H9 (cell line): ENCODE results near the gene MAGI1. TPM values are rescaled to one million over a fixed set of nuclear protein-coding genes. Genes with fewer than 3 reads are reported as not detected.

Source experiments
- DNase-seq: peaks from one replicate; pipeline ENCODE4 v3.0.0-alpha.2; 2017
- H2AFZ ChIP-seq: one replicate; pipeline ENCODE4 v1.6.1; 2013; ENCODE audit warnings: mild to moderate bottlenecking, low read length, control low read depth, moderate library complexity
- H2AK5ac ChIP-seq: 2 replicates; pipeline ENCODE4 v1.6.1; 2013; ENCODE audit warnings: low read length, control low read depth, mixed read lengths; ENCODE audit not compliant: insufficient read length
- H2BK120ac ChIP-seq: one replicate; pipeline ENCODE4 v1.6.1; 2013; ENCODE audit warnings: low read depth, mild to moderate bottlenecking, low read length, control low read depth, inconsistent platforms; ENCODE audit not compliant: poor library complexity, severe bottlenecking
- H2BK12ac ChIP-seq: 2 replicates; pipeline ENCODE4 v1.6.1; 2013; ENCODE audit warnings: low read length, control low read depth, mixed read lengths, low read depth; ENCODE audit not compliant: insufficient read length
- H2BK15ac ChIP-seq: 2 replicates; pipeline ENCODE4 v1.6.1; 2013; ENCODE audit warnings: low read depth, low read length, control low read depth
- H2BK20ac ChIP-seq: one replicate; pipeline ENCODE4 v1.6.1; 2013; ENCODE audit warnings: low read depth, mild to moderate bottlenecking, low read length, control low read depth, inconsistent platforms; ENCODE audit not compliant: poor library complexity, severe bottlenecking
- H2BK5ac ChIP-seq: 2 replicates; pipeline ENCODE4 v1.6.1; 2013; ENCODE audit warnings: low read length, control low read depth, mixed read lengths; ENCODE audit not compliant: insufficient read length
- H3K14ac ChIP-seq: 2 replicates; pipeline ENCODE4 v1.6.1; 2013; ENCODE audit warnings: low read length, control low read depth; ENCODE audit not compliant: insufficient read depth
- H3K18ac ChIP-seq: 2 replicates; pipeline ENCODE4 v1.6.1; 2013; ENCODE audit warnings: low read depth, mild to moderate bottlenecking, mixed read lengths, low read length, control low read depth; ENCODE audit not compliant: insufficient read length
- H3K23ac ChIP-seq: 2 replicates; pipeline ENCODE4 v1.6.1; 2013; ENCODE audit warnings: low read length, control low read depth, mixed read lengths, low read depth; ENCODE audit not compliant: insufficient read length
- H3K23me2 ChIP-seq: 2 replicates; pipeline ENCODE4 v1.6.1; 2013; ENCODE audit warnings: low read depth, mild to moderate bottlenecking, mixed read lengths, low read length, control low read depth; ENCODE audit not compliant: insufficient read length, poor library complexity, severe bottlenecking
- H3K27ac ChIP-seq: 2 replicates; pipeline ENCODE4 v1.5.1; 2013; ENCODE audit warnings: low read length, control low read depth, mixed read lengths, low read depth; ENCODE audit not compliant: insufficient read length
- H3K27me3 ChIP-seq: 2 replicates; pipeline ENCODE4 v1.6.1; 2013; ENCODE audit warnings: low read length, control low read depth, inconsistent platforms; ENCODE audit not compliant: insufficient read depth
- H3K4ac ChIP-seq: 2 replicates; pipeline ENCODE4 v1.6.1; 2013; ENCODE audit warnings: low read depth, mild to moderate bottlenecking, control low read depth, inconsistent platforms, low read length, moderate library complexity
- H3K4me1 ChIP-seq: 2 replicates; pipeline ENCODE4 v1.6.1; 2013; ENCODE audit warnings: low read length, control low read depth, inconsistent platforms; ENCODE audit not compliant: insufficient read depth
- H3K4me2 ChIP-seq: 2 replicates; pipeline ENCODE4 v1.6.1; 2013; ENCODE audit warnings: low read length, control low read depth, mixed read lengths; ENCODE audit not compliant: insufficient read length, insufficient read depth
- H3K56ac ChIP-seq: 2 replicates; pipeline ENCODE4 v1.6.1; 2013; ENCODE audit warnings: low read depth, mild to moderate bottlenecking, mixed read lengths, low read length, control low read depth; ENCODE audit not compliant: insufficient read length
- H3K79me1 ChIP-seq: 2 replicates; pipeline ENCODE4 v1.6.1; 2013; ENCODE audit warnings: low read depth, mild to moderate bottlenecking, moderate library complexity, low read length, control low read depth, inconsistent platforms; ENCODE audit not compliant: insufficient read depth, poor library complexity, severe bottlenecking
- H3K79me2 ChIP-seq: 2 replicates; pipeline ENCODE4 v1.6.1; 2013; ENCODE audit warnings: low read length, control low read depth, inconsistent platforms; ENCODE audit not compliant: insufficient read depth
- H3K9ac ChIP-seq: 2 replicates; pipeline ENCODE4 v1.6.1; 2013; ENCODE audit warnings: low read length, control low read depth, mixed read lengths; ENCODE audit not compliant: insufficient read length; ENCODE audit errors: extremely low read depth
- H3K9me3 ChIP-seq: one replicate; pipeline ENCODE4 v1.6.1; 2013; ENCODE audit warnings: low read depth, low read length, inconsistent platforms; ENCODE audit not compliant: control insufficient read depth
- H3T11ph ChIP-seq: one replicate; pipeline ENCODE4 v1.6.1; 2013; ENCODE audit warnings: mild to moderate bottlenecking, low read length, control low read depth, inconsistent platforms
- H4K20me1 ChIP-seq: one replicate; pipeline ENCODE4 v1.6.1; 2013; ENCODE audit not compliant: control insufficient read depth, insufficient read length, insufficient read depth
- H4K5ac ChIP-seq: 2 replicates; pipeline ENCODE4 v1.6.1; 2013; ENCODE audit warnings: low read depth, mild to moderate bottlenecking, mixed read lengths, low read length, control low read depth; ENCODE audit not compliant: insufficient read length
- H4K8ac ChIP-seq: replicated peaks from 2 replicates; pipeline ENCODE4 v1.6.1; 2013; ENCODE audit warnings: low read length, control low read depth, mixed read lengths, low read depth; ENCODE audit not compliant: insufficient read length
- H4K91ac ChIP-seq: 2 replicates; pipeline ENCODE4 v1.6.1; 2013; ENCODE audit warnings: low read depth, mild to moderate bottlenecking, moderate library complexity, mixed read lengths, low read length, control low read depth; ENCODE audit not compliant: insufficient read length
- H3K27ac Mint-ChIP-seq, 3 experiments: 2 replicates in 2 of 3; 3 replicates in 1 of 3; pipeline ENCODE4 v1.8.0; 2020 to 2021; ENCODE audit warnings: mixed read lengths in 3 of 3, mild to moderate bottlenecking in 1 of 3, moderate library complexity in 1 of 3
- H3K27me3 Mint-ChIP-seq: 2 replicates; pipeline ENCODE4 v1.8.0; 2021; ENCODE audit warnings: low read depth, mild to moderate bottlenecking, moderate library complexity, mixed read lengths
- H3K36me3 Mint-ChIP-seq, 3 experiments: 2 replicates in 2 of 3; 3 replicates in 1 of 3; pipeline ENCODE4 v1.8.0; 2020 to 2021; ENCODE audit warnings: low read depth in 3 of 3, mixed read lengths in 3 of 3; ENCODE audit not compliant: insufficient read depth in 1 of 3
- H3K4me1 Mint-ChIP-seq, 2 experiments: 2 replicates each; pipeline ENCODE4 v1.8.0; 2020; ENCODE audit warnings: mixed read lengths in 2 of 2
- H3K4me3 Mint-ChIP-seq, 2 experiments: 2 replicates in 1 of 2; 3 replicates in 1 of 2; pipeline ENCODE4 v1.8.0; 2020 to 2021; ENCODE audit warnings: mild to moderate bottlenecking in 2 of 2, mixed read lengths in 2 of 2, moderate library complexity in 1 of 2
- H3K9me3 Mint-ChIP-seq, 2 experiments: 2 replicates in 1 of 2; 3 replicates in 1 of 2; pipeline ENCODE4 v1.8.0; 2020; ENCODE audit warnings: mild to moderate bottlenecking in 2 of 2, mixed read lengths in 2 of 2, moderate library complexity in 1 of 2
- WGBS: extraction: QIAGEN DNeasy Blood & Tissue Kit; methylation state at CpG from one replicate; pipeline ENCODE4 v1.1.7; 2013; ENCODE audit warnings: missing lambda C conversion rate, low lambda C conversion rate, mixed read lengths; ENCODE audit not compliant: insufficient read length; ENCODE audit errors: extremely low coverage; 5-methylcytosine and 5-hydroxymethylcytosine counted together
- total RNA-seq: library from RNA; stranded (reverse); gene quantifications from 2 replicates; pipeline ENCODE4 v1.2.1, GENCODE V29; 2021
- TF ChIP-seq, protein P1 (sequence below): fragments of 200-600 bp; sonication (generic); conservative IDR thresholded peaks from 3 replicates; pipeline ENCODE4 v1.8.0; 2021; ENCODE audit warnings: antibody characterized with exemption, mild to moderate bottlenecking

The MAGI1 gene
- total RNA-seq, 1 experiment from 2014 or later: 65.7 TPM

DNA sequence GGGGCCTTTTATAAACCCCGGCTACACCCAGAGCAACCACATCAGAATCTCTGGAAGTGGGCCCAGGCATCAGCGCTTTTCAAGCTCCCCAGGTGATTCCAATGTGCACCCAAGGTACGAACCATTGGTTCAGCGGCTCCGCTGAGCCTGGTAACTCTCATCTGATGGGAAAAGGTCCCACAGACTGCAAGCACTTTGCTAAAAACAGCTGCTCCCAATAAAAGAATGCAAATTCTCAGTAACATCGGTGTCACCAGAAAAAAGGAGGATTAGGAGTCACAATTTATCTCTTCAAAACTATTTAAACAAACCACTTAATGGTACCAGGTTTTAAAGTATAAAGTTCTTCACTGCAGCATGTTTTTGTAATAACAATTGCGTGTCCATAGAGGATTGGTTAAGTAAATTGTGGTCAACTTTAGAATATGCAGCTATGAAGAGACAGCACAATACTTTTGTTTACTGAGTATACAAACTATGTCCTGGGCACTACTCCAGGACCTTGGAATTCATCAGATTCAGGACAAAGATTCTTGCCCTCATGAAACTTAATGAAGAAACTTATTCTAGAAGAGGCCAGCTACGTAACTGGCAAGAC lies 690.2 kb downstream of the MAGI1 start:
- no peak overlapping the region for H2BK20ac ChIP-seq

More for the DNA sequence above, 690.2 kb downstream of the MAGI1 start:
- Histone ChIP-seq H4K8ac (no peak overlapping the region), H2BK12ac (no peak overlapping the region), H2BK5ac (no peak overlapping the region), H3K4me2 (no peak overlapping the region), H4K5ac (no peak overlapping the region), H4K91ac (no peak overlapping the region), H3K9ac (no peak overlapping the region), H2AFZ (no peak overlapping the region), H3K79me1 (no peaks in the 10 kb centered on the region), H3K14ac (no peak overlapping the region), H3K27me3 (no peaks in the 10 kb centered on the region), H3K9me3 (no peaks in the 10 kb centered on the region), H4K20me1 (no peaks in the 10 kb centered on the region), H3K23me2 (no peaks in the 10 kb centered on the region), H3K4me1 (peaks cover 14% of the 10 kb centered on the region), H3K4ac (no peak overlapping the region), H3T11ph (no peak overlapping the region), H3K27ac (no peak overlapping the region), H2AK5ac (no peak overlapping the region), H3K18ac (no peak overlapping the region), H2BK15ac (no peak overlapping the region), H3K79me2 (no peaks in the 10 kb centered on the region), H3K23ac (no peak overlapping the region), H2BK120ac (no peak overlapping the region), H3K56ac (no peak overlapping the region)
- no CpG with 5 or more reads among the region's 8 CpGs for WGBS
- no peak for DNase-seq
- Mint-ChIP-seq H3K9me3 (no peaks in the 10 kb centered on the region), H3K27ac (no peak overlapping the region), H3K27me3 (no peaks in the 10 kb centered on the region; the same call in 1 of the 2 replicates), H3K36me3 (no peaks in the 10 kb centered on the region), H3K4me3 (no peak overlapping the region), H3K4me1 (peaks cover 34 to 46% of the 10 kb centered on the region in 2 experiments)
- TF ChIP-seq, protein P1, sequence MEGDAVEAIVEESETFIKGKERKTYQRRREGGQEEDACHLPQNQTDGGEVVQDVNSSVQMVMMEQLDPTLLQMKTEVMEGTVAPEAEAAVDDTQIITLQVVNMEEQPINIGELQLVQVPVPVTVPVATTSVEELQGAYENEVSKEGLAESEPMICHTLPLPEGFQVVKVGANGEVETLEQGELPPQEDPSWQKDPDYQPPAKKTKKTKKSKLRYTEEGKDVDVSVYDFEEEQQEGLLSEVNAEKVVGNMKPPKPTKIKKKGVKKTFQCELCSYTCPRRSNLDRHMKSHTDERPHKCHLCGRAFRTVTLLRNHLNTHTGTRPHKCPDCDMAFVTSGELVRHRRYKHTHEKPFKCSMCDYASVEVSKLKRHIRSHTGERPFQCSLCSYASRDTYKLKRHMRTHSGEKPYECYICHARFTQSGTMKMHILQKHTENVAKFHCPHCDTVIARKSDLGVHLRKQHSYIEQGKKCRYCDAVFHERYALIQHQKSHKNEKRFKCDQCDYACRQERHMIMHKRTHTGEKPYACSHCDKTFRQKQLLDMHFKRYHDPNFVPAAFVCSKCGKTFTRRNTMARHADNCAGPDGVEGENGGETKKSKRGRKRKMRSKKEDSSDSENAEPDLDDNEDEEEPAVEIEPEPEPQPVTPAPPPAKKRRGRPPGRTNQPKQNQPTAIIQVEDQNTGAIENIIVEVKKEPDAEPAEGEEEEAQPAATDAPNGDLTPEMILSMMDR: no peak
